Astrocyte of the cerebellum (primary cell): ENCODE measurements around the gene HMGA1.

Experiments
- DNase-seq: peaks from one replicate; pipeline ENCODE4 v3.0.0-alpha.2; 2011; ENCODE audit warnings: low read depth
- H3K4me3 ChIP-seq: 2 replicates; pipeline ENCODE4 v1.5.1; 2011; ENCODE audit warnings: mild to moderate bottlenecking, low read depth, low read length, moderate library complexity
- CTCF ChIP-seq: IDR thresholded peaks from 2 replicates; pipeline ENCODE4 v1.5.1; 2012; ENCODE audit warnings: low read length, low read depth, moderate library complexity, mild to moderate bottlenecking; ENCODE audit errors: missing control alignments
- in situ Hi-C: cut with HindIII; loops from 2 replicates; pipeline ENCODE4 v1.10.0; 2017; ENCODE audit warnings: low sequenced_read_pairs

The HMGA1 gene

GRCh38 chr6:34277763-34278112 lies 41.1 kb downstream of the HMGA1 start:
- no peak for DNase-seq
- in situ Hi-C loops, result no loop called here
- no peak overlapping the region for H3K4me3 ChIP-seq
- TF ChIP-seq CTCF, result no peak

DNA sequence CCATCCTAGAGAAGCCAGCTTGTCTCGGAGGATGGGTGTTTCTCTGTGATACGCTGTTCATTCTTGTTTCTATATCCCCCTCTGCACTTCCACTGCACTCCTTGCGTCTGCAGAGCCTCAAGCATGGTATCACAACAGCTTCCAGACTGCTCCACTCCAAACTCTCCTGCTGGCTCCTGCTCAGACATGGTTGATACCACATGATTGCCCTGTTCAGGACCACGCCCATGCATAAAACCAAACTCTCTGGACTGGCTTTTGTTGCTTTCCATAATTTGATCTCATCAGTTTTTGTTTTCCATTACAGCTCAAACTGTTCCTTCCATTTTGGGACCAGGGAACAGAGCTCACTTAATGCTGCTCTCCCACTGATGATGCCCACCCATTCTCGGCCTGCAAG lies 42.2 kb downstream of the HMGA1 start:
- in situ Hi-C loops, result no loop called here
- DNase-seq, result no peak
- no peak overlapping the region for H3K4me3 ChIP-seq
- no peak for TF ChIP-seq CTCF

- no peak for TF ChIP-seq CTCF
- in situ Hi-C loops, result no loop called here
- H3K4me3 ChIP-seq, result no peak overlapping the region
- no peak for DNase-seq
These were observed 43.5 kb downstream of the HMGA1 start for GRCh38 chr6:34280216-34280615.

- in situ Hi-C loops, result no loop called here
- no peak for DNase-seq
- no peak for TF ChIP-seq CTCF
- H3K4me3 ChIP-seq, result no peak overlapping the region
These were observed 45.1 kb downstream of the HMGA1 start for GRCh38 chr6:34281702-34282334.

- in situ Hi-C loops, result no loop called here
- no peak overlapping the region for H3K4me3 ChIP-seq
- no peak for TF ChIP-seq CTCF
- peak; percentile 23 for DNase-seq
These were observed 48.1 kb downstream of the HMGA1 start for GRCh38 chr6:34284563-34285447.

DNA sequence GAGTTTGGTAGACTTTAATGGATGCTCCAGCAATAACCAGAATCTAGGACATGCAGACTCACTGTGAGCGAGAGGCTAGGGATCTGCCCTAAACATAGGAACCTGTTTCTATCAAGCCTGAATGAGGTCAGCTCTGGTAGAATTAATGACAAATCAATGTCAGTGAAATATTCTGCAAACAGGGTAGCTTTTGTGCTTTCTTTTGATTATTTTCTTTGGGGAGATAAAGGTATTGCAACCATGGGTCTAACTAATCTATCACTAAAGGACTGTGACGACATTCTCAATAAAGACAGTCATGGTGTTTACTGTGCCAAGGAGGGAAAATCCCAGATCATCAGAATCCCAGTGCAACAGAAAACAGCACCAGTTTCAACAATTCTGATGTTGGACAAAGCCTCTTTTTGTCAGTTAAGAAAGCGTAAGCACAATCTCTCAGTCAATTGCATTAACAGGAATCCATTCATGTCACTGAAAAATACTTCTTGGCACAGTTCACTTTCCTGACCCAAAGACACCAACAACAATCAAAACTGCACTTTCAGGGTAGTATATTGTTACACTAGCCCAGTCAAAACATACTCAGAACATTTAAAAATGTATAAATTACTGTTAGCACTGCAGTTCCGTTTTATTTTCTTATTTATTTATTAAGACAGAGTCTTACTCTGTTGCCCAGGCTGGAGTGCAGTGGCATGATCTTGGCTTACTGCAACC lies 48.9 kb downstream of the HMGA1 start:
- DNase-seq, result no peak
- H3K4me3 ChIP-seq, result no peak overlapping the region
- in situ Hi-C loops, result no loop called here
- no peak for TF ChIP-seq CTCF
